ENCODE results near the gene DXO. TPM values are rescaled to one million over a fixed set of nuclear protein-coding genes. Genes with fewer than 3 reads are reported as not detected.

The DXO gene
- total RNA-seq (ENCODE audit: low replicate concordance): 6.9 and 12.9 TPM in 2 replicates

DNA sequence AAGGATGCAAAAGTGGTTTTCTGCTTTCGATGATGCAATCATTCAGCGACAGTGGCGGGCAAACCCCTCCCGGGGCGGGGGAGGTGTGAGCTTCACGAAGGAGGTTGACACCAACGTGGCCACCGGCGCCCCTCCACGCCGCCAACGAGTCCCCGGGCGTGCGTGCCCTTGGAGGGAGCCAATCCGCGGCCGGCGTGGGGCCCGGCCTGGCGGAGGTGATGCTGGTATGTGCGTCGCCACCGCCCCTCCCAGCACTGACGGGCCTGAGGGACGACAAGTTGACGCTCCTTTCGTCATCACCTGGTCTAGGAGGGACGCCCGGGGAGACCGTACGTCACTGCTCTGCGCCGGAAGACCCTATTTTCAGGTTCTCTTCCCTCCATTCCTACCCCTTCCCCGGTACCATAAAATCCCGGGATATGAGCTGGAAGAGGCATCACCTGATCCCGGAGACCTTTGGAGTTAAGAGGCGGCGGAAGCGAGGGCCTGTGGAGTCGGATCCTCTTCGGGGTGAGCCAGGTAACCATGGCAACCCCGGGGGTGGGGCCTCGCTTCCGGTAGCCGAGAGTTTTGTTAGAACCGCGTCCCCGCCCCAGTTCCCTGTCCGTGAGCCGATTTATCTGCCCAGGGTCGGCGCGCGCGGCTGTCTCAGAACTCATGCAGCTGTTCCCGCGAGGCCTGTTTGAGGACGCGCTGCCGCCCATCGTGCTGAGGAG, at the start of gene DXO:
Gene DXO, minus strand, starts transcription at position 146 of the 716 bp plus-strand sequence. CDS start 463 bp downstream, outside the sequence.

GRCh38 chr6:32014547-32014946, 42.6 kb upstream of the DXO start, which contains the start of gene C4B:
Gene C4B, plus strand, starts transcription at chr6:32014795. Its CDS starts 51 bp downstream, at chr6:32014846.

GRCh38 chr6:31981744-31982143, 9.8 kb upstream of the DXO start, which contains the start of gene C4A:
Gene C4A, plus strand, starts transcription at chr6:31982057. Its CDS starts 51 bp downstream, at chr6:31982108.

DNA sequence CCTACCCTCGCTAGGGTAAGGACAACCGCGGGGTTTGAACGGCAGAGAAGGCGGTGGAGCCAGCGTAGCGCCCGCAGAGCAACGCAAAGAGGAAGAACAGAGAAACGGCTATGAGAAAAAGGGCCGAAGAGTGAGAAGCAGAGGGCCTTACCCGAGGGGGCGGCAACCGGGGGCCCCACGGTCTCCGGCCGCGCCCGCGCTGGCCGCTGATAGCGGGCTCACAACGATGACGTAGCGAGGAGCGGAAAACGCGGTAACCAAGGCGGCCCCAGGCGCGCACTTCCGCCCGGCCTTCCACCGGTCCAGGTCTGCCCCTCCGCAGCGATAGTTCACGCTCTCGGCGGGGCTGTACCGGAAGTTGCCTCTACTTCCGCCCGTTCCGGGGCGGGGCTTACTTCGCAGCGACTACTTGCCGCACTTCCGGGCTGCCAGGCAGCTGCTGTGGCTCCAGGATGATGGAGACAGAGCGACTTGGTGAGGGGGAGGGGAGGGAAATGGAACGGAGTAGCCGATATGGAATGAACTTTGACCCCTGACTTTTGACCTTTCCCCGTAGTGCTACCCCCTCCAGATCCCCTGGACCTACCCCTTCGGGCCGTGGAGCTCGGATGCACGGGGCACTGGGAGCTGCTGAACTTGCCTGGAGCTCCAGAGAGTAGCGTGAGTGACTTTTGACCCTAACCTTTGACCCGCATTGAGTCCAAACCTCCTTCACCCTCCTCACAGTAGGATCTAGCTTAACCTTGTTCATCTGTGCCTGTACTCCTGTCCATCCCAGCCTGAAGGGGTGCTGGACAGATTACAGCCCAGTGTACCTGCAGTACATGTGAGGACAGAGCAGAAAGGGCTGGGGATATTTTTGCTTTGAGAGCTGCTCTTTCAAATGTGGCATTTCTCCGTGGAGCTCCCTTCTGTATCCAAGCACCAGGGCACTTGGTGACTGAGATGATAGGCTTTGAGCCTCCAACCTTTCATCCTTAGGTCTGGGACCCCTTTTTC, 12.9 kb downstream of the DXO start, which contains the start of the genes NELFE and SKIC2:
Gene NELFE, minus strand, starts transcription at position 231 of the 999 bp plus-strand sequence. CDS start 525 bp downstream, outside the sequence.
Gene SKIC2, plus strand, starts transcription at position 435 of the 999 bp plus-strand sequence. Its CDS starts 18 bp downstream, at position 453.

GRCh38 chr6:31945507-31946369, 26.2 kb downstream of the DXO start, which contains the start of gene CFB:
Gene CFB, plus strand, starts transcription at chr6:31946095. Its CDS starts 127 bp downstream, at chr6:31946222.

DNA sequence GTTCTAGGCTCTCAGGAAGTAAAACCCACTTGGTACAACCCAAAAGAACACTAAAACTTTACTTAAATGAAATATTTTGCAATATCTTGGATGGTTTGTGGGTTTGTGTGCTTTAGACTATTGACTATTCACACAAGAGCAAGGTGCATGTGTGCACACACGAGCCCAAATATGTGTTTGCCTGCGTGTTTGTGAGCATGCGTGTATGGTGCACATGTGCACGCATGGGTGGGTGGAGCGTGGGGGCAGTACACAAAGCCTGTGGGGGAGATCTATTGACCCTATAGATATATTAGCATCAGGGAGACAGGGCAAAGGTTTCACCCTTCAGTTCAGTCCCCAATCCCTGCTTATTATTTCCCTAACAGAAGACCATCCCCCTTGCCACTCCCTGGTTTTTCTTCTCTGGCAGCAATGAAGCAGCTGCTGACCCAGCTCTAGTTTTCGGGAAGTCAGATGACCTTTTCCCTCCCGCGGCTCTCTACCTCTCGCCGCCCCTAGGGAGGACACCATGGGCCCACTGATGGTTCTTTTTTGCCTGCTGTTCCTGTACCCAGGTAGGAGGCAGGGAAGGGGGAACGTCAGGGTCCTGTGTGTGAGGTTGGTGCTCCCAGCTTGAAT, 44.6 kb downstream of the DXO start, which contains the start of gene C2:
Gene C2, plus strand, starts transcription at position 476 of the 621 bp plus-strand sequence. Its CDS starts 36 bp downstream, at position 512.

Other genes starting within 250 kb of the DXO start
- gene MPIG6B, start 248.8 kb downstream of the DXO start, total RNA-seq (ENCODE audit: low replicate concordance): not detected in 2 replicates
- gene DDAH2, start 242.8 kb downstream of the DXO start, total RNA-seq (ENCODE audit: low replicate concordance): 108 and 116 TPM in 2 replicates
- gene CLIC1, start 235.6 kb downstream of the DXO start, total RNA-seq (ENCODE audit: low replicate concordance): 395 and 679 TPM in 2 replicates
- gene MSH5, start 232.1 kb downstream of the DXO start, total RNA-seq (ENCODE audit: low replicate concordance): 2.5 and 4.0 TPM in 2 replicates
- 0.53 and 0.70 TPM in 2 replicates for gene SAPCD1, start 209.5 kb downstream of the DXO start, total RNA-seq (ENCODE audit: low replicate concordance)
- 0.15 and 0.23 TPM in 2 replicates for gene VWA7, start 194.8 kb downstream of the DXO start, total RNA-seq (ENCODE audit: low replicate concordance)
- 37.9 and 59.7 TPM in 2 replicates for gene VARS1, start 176.4 kb downstream of the DXO start, total RNA-seq (ENCODE audit: low replicate concordance)
- 24.6 and 27.8 TPM in 2 replicates for gene LSM2, start 165.2 kb downstream of the DXO start, total RNA-seq (ENCODE audit: low replicate concordance)
- gene HSPA1L, start 156.9 kb downstream of the DXO start, total RNA-seq (ENCODE audit: low replicate concordance): 0.98 and 4.1 TPM in 2 replicates
- gene HSPA1A, start 156.6 kb downstream of the DXO start, total RNA-seq (ENCODE audit: low replicate concordance): 47.1 and 396 TPM in 2 replicates
- gene HSPA1B, start 144.4 kb downstream of the DXO start, total RNA-seq (ENCODE audit: low replicate concordance): 66.7 and 494 TPM in 2 replicates
- 54.9 and 72.8 TPM in 2 replicates for gene NEU1, start 109.3 kb downstream of the DXO start, total RNA-seq (ENCODE audit: low replicate concordance)
- not detected in 2 replicates for gene SLC44A4, start 93.1 kb downstream of the DXO start, total RNA-seq (ENCODE audit: low replicate concordance)
- gene EHMT2, start 74.4 kb downstream of the DXO start, total RNA-seq (ENCODE audit: low replicate concordance): 41.5 and 175 TPM in 2 replicates
- gene ZBTB12, start 70.1 kb downstream of the DXO start, total RNA-seq (ENCODE audit: low replicate concordance): 6.2 and 12.4 TPM in 2 replicates
- 0.90 and 26.7 TPM in 2 replicates for gene C2, start 44.4 kb downstream of the DXO start, total RNA-seq (ENCODE audit: low replicate concordance)
- 15.0 and 108 TPM in 2 replicates for gene CFB, start 26.0 kb downstream of the DXO start, total RNA-seq (ENCODE audit: low replicate concordance)
- 77.8 and 109 TPM in 2 replicates for gene NELFE, start 13.2 kb downstream of the DXO start, total RNA-seq (ENCODE audit: low replicate concordance)
- 48.6 and 68.8 TPM in 2 replicates for gene SKIC2, start 13.0 kb downstream of the DXO start, total RNA-seq (ENCODE audit: low replicate concordance)
- gene C4A, start 9.9 kb upstream of the DXO start, total RNA-seq (ENCODE audit: low replicate concordance): 3.7 and 23.1 TPM in 2 replicates
- gene C4B, start 42.7 kb upstream of the DXO start, total RNA-seq (ENCODE audit: low replicate concordance): 3.2 and 24.0 TPM in 2 replicates
- 0.08 TPM in 1 of 2 replicates, not detected in the other for gene CYP21A2, start 66.3 kb upstream of the DXO start, total RNA-seq (ENCODE audit: low replicate concordance)
- 1.1 and 55.9 TPM in 2 replicates for gene TNXB, start 137.2 kb upstream of the DXO start, total RNA-seq (ENCODE audit: low replicate concordance)
- 8.6 and 11.2 TPM in 2 replicates for gene ATF6B, start 156.1 kb upstream of the DXO start, total RNA-seq (ENCODE audit: low replicate concordance)
- 5.1 TPM in 2 replicates for gene FKBPL, start 158.2 kb upstream of the DXO start, total RNA-seq (ENCODE audit: low replicate concordance)
- 0.08 and 0.12 TPM in 2 replicates for gene PRRT1, start 179.8 kb upstream of the DXO start, total RNA-seq (ENCODE audit: low replicate concordance)
- 16.5 and 38.4 TPM in 2 replicates for gene PPT2, start 182.0 kb upstream of the DXO start, total RNA-seq (ENCODE audit: low replicate concordance)
- gene EGFL8, start 192.5 kb upstream of the DXO start, total RNA-seq (ENCODE audit: low replicate concordance): 0.75 and 3.5 TPM in 2 replicates
- gene AGPAT1, start 203.9 kb upstream of the DXO start, total RNA-seq (ENCODE audit: low replicate concordance): 16.8 and 18.8 TPM in 2 replicates
- gene RNF5, start 206.3 kb upstream of the DXO start, total RNA-seq (ENCODE audit: low replicate concordance): 29.3 and 31.0 TPM in 2 replicates
- 0.15 TPM in 1 of 2 replicates, not detected in the other for gene AGER, start 212.1 kb upstream of the DXO start, total RNA-seq (ENCODE audit: low replicate concordance)
- gene PBX2, start 218.1 kb upstream of the DXO start, total RNA-seq (ENCODE audit: low replicate concordance): 19.5 and 24.7 TPM in 2 replicates
- gene GPSM3, start 220.5 kb upstream of the DXO start, total RNA-seq (ENCODE audit: low replicate concordance): 0.35 and 1.4 TPM in 2 replicates